ENCODE measurements around the gene CC2D2B. TPM values are rescaled to one million over a fixed set of nuclear protein-coding genes. Genes with fewer than 3 reads are reported as not detected.

CC2D2B gene
- total and polyA plus RNA-seq, 4 donors, result 0.29 to 5.0 (median 0.72) TPM

- no peaks in the 10 kb centered on the region for H3K4me1 ChIP-seq (ENCODE audit: control insufficient read depth in 5 of 5, insufficient read depth in 5 of 5, low read length in 5 of 5)
- no peaks in the 10 kb centered on the region for H3K9me3 ChIP-seq (ENCODE audit: control insufficient read depth in 4 of 4, insufficient read depth in 3 of 4, low read length in 3 of 4)
- 93 to 97% methylated on average over 1 of the region's 1 CpG for WGBS, 2 donors
- no peak overlapping the region for H3K27ac ChIP-seq (ENCODE audit: low read depth in 1 of 2, low read length in 1 of 2)
- peaks cover 0 to 2% (median 0%) of the 10 kb centered on the region in 4 donors for H3K36me3 ChIP-seq (ENCODE audit: control insufficient read depth in 4 of 4, insufficient read depth in 4 of 4, low read length in 4 of 4)
- no peak overlapping the region for H3K9ac ChIP-seq (ENCODE audit: insufficient read depth in 1 of 2, low read length in 2 of 2)
- DNase-seq, result no peak
- no peak overlapping the region for H3K4me3 ChIP-seq
- H3K27me3 ChIP-seq (ENCODE audit: control insufficient read depth in 3 of 3, insufficient read depth in 3 of 3, low read length in 2 of 3), result no peaks in the 10 kb centered on the region
- TF ChIP-seq, protein P1, sequence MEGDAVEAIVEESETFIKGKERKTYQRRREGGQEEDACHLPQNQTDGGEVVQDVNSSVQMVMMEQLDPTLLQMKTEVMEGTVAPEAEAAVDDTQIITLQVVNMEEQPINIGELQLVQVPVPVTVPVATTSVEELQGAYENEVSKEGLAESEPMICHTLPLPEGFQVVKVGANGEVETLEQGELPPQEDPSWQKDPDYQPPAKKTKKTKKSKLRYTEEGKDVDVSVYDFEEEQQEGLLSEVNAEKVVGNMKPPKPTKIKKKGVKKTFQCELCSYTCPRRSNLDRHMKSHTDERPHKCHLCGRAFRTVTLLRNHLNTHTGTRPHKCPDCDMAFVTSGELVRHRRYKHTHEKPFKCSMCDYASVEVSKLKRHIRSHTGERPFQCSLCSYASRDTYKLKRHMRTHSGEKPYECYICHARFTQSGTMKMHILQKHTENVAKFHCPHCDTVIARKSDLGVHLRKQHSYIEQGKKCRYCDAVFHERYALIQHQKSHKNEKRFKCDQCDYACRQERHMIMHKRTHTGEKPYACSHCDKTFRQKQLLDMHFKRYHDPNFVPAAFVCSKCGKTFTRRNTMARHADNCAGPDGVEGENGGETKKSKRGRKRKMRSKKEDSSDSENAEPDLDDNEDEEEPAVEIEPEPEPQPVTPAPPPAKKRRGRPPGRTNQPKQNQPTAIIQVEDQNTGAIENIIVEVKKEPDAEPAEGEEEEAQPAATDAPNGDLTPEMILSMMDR (IDR thresholded peaks at IDR 0.05; ENCODE audit: control extremely low read depth, extremely low read depth), result no peak
- ATAC-seq (ENCODE audit: insufficient read depth, low FRiP score), result no peak
Observed at GRCh38 chr10:96034625-96035024, 126.8 kb downstream of the CC2D2B start.

GRCh38 chr10:96038476-96039387 lies 131.0 kb downstream of the CC2D2B start:
- no peak overlapping the region for H3K27ac ChIP-seq (ENCODE audit: low read depth in 1 of 2, low read length in 1 of 2)
- ATAC-seq (ENCODE audit: insufficient read depth, low FRiP score) (no peak), DNase-seq (no peak)
- WGBS, 2 donors, result 75 to 83% methylated on average over 4 of the region's 4 CpGs
- no peak overlapping the region for H3K9ac ChIP-seq (ENCODE audit: insufficient read depth in 1 of 2, low read length in 2 of 2)
- peaks cover 0 to 2% (median 0%) of the 10 kb centered on the region in 4 donors for H3K36me3 ChIP-seq (ENCODE audit: control insufficient read depth in 4 of 4, insufficient read depth in 4 of 4, low read length in 4 of 4)
- H3K27me3 ChIP-seq (ENCODE audit: control insufficient read depth in 3 of 3, insufficient read depth in 3 of 3, low read length in 2 of 3), result no peaks in the 10 kb centered on the region
- TF ChIP-seq, protein P1 (IDR thresholded peaks at IDR 0.05; ENCODE audit: control extremely low read depth, extremely low read depth), result no peak
- no peaks in the 10 kb centered on the region for H3K9me3 ChIP-seq (ENCODE audit: control insufficient read depth in 4 of 4, insufficient read depth in 3 of 4, low read length in 3 of 4)
- H3K4me3 ChIP-seq, result no peak overlapping the region
- peaks cover 0 to 6% (median 0%) of the 10 kb centered on the region in 5 donors for H3K4me1 ChIP-seq (ENCODE audit: control insufficient read depth in 5 of 5, insufficient read depth in 5 of 5, low read length in 5 of 5)

DNA sequence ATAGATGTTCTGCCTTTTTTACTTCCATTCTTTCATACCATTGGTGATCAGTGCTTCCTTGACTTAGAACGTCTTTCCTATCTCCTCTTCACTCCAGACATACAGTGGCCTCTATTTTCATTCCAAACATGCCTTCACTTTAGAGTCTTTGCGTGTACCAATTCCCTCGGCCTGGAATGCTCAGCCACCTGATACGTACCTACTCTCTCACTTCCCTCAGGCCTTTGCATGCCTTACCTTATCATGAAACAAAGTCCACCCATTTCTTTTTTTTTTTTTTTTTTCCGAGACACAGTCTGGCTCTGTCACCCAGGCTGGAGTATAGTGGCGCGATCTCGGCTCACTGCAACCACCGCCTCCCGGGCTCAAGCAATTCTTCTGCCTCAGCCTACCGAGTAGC lies 133.4 kb downstream of the CC2D2B start:
- DNase-seq, result no peak
- no peak overlapping the region for H3K4me3 ChIP-seq
- no peak overlapping the region for H3K9ac ChIP-seq (ENCODE audit: insufficient read depth in 1 of 2, low read length in 2 of 2)
- TF ChIP-seq, protein P1 (IDR thresholded peaks at IDR 0.05; ENCODE audit: control extremely low read depth, extremely low read depth), result no peak
- WGBS, 2 donors, result 95 to 97% methylated on average over 11 of the region's 11 CpGs
- no peak overlapping the region for H3K27ac ChIP-seq (ENCODE audit: low read depth in 1 of 2, low read length in 1 of 2)
- no peak for ATAC-seq (ENCODE audit: insufficient read depth, low FRiP score)
- H3K27me3 ChIP-seq (ENCODE audit: control insufficient read depth in 3 of 3, insufficient read depth in 3 of 3, low read length in 2 of 3), result no peaks in the 10 kb centered on the region
- no peaks in the 10 kb centered on the region for H3K9me3 ChIP-seq (ENCODE audit: control insufficient read depth in 4 of 4, insufficient read depth in 3 of 4, low read length in 3 of 4)
- H3K4me1 ChIP-seq (ENCODE audit: control insufficient read depth in 5 of 5, insufficient read depth in 5 of 5, low read length in 5 of 5), result peaks cover 0 to 21% (median 5%) of the 10 kb centered on the region in 5 donors
- peaks cover 0 to 2% (median 0%) of the 10 kb centered on the region in 4 donors for H3K36me3 ChIP-seq (ENCODE audit: control insufficient read depth in 4 of 4, insufficient read depth in 4 of 4, low read length in 4 of 4)
